Mucosa of rectum (tissue), 2 donors: ENCODE measurements around the gene CTSE.

Source experiments
- H3K27ac ChIP-seq, 2 donors: one replicate each; pipeline ENCODE4 v1.7.0; 2013; ENCODE audit warnings: inconsistent platforms in 2 of 2, low read depth in 2 of 2, low read length in 2 of 2
- H3K27me3 ChIP-seq, 2 donors: one replicate each; pipeline ENCODE4 v1.7.0; 2013; ENCODE audit warnings: low read length in 2 of 2; ENCODE audit not compliant: control insufficient read depth in 2 of 2, insufficient read depth in 2 of 2
- H3K36me3 ChIP-seq, 2 donors: one replicate each; pipeline ENCODE4 v1.7.0; 2013; ENCODE audit warnings: low read length in 2 of 2; ENCODE audit not compliant: control insufficient read depth in 2 of 2, insufficient read depth in 2 of 2
- H3K4me1 ChIP-seq, 2 donors: one replicate each; pipeline ENCODE4 v1.7.0; 2013; ENCODE audit warnings: low read length in 2 of 2, mild to moderate bottlenecking in 1 of 2; ENCODE audit not compliant: control insufficient read depth in 2 of 2, insufficient read depth in 2 of 2
- H3K4me3 ChIP-seq, 2 donors: one replicate each; pipeline ENCODE4 v1.7.0; 2013; ENCODE audit warnings: low read length in 2 of 2
- H3K9ac ChIP-seq, 2 donors: one replicate each; pipeline ENCODE4 v1.7.0; 2013; ENCODE audit warnings: low read length in 2 of 2, low read depth in 1 of 2, mild to moderate bottlenecking in 1 of 2
- H3K9me3 ChIP-seq, 2 donors: one replicate each; pipeline ENCODE4 v1.7.0; 2013; ENCODE audit warnings: low read length in 2 of 2; ENCODE audit not compliant: control insufficient read depth in 2 of 2
- donor health status: healthy.
- donor health status: Normal muscosa, but diverticular disease.

CTSE gene

DNA sequence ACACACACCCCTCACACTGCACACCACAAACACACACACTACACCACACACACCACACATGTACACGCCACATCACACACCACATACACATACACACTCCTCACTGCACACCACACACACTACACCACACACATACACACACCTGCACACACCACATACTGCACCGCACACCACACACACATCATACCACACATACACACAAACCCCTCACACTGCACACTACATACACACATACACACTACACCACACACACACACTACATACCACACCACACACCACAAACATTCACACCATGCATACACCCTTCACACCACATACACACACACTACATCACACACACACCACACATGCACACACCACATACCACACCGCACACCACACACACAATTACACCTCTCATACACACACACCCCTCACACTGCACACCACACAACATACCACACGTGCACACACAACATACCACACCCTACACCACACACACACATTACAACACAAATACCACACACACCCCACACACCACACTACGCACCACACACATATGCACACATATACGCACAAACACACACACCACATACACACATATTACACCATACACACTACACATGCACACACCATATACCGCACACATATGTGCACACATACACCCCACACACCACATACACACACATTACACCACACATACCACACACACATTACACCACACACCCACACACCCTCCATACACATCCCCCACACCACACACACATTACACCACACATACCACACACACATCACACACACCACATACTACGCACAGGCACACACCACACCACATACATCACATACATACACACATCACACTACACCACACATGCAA is 50.1 kb downstream of the CTSE start:
- H3K9me3 ChIP-seq = no peaks in the 10 kb centered on the region
- no peak overlapping the region for H3K27ac ChIP-seq
- H3K27me3 ChIP-seq = no peaks in the 10 kb centered on the region
- H3K4me1 ChIP-seq = no peaks in the 10 kb centered on the region
- no peak overlapping the region for H3K4me3 ChIP-seq
- no peak overlapping the region for H3K9ac ChIP-seq
- H3K36me3 ChIP-seq = no peaks in the 10 kb centered on the region

DNA sequence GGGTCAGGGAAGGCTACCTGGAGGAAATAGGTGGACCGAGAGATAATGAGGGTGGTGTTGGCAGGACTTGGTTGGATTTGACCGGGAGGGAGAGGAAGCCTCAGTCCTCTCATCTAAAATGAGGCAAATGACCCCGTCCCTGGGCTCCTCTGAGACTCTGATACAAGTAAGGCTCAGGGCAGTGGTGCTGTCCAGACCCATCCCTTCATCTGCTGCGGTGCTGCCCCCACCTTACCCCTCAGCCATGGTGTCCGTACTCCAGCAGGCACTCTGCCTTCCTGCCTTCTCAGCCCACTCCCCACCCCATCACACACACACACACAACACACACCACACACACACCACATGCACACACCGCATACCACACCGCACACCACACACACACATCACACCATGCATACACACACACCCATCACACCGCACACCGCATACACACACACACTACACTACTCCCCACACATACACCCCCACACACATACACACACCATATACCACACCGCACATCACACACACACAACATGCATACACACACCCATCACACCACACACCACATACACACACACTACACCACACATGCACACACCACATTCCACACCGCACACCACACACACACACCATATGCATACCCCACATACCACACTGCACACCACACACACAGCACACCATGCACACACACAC is 51.1 kb downstream of the CTSE start:
- H3K27ac ChIP-seq = no peak overlapping the region
- no peak overlapping the region for H3K9ac ChIP-seq
- H3K4me1 ChIP-seq = no peaks in the 10 kb centered on the region
- no peaks in the 10 kb centered on the region for H3K27me3 ChIP-seq
- H3K4me3 ChIP-seq = no peak overlapping the region
- no peaks in the 10 kb centered on the region for H3K36me3 ChIP-seq
- no peaks in the 10 kb centered on the region for H3K9me3 ChIP-seq

DNA sequence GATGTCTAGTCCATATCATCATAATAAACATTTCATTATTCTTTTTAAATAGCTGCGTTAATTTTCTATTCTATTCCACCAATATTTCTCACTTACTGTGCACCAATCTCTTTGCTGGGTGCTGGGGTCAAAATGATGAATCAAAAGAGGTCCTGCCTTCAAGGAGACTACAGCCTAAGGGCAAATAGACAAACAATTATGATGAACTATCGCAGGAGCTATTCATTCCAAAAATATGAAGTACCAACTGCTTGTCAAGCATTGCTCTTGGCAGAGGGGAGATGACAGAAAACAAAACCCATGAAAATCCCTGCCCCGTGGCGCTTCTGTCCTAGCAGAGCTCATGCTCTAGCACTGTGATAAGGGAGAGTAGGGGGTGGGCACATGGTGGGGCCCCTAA is 51.6 kb downstream of the CTSE start:
- H3K27ac ChIP-seq = no peak overlapping the region
- no peaks in the 10 kb centered on the region for H3K36me3 ChIP-seq
- H3K4me3 ChIP-seq = no peak overlapping the region
- H3K9ac ChIP-seq = no peak overlapping the region
- H3K9me3 ChIP-seq = no peaks in the 10 kb centered on the region
- H3K27me3 ChIP-seq = no peaks in the 10 kb centered on the region
- no peaks in the 10 kb centered on the region for H3K4me1 ChIP-seq

DNA sequence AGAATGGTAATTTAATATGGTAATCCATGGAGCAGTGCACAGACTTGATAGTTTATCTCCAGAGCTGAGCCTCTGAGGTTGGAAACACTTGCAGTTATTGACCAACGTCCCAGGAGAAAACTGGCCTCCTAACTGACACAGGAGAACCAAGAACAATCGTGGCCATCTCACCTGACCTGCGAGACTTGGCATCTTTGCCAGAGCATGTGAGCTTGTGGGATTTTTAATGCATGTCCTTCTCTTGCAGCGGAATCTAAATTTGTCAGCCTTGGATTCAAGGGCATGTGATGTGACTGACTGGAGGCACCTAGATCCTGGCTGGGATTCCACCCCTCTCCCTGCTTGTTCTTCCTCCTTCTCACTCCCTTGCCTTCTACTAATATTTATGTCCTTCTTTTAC is 52.6 kb downstream of the CTSE start:
- Histone ChIP-seq H3K4me1 (no peaks in the 10 kb centered on the region), H3K27ac (no peak overlapping the region), H3K27me3 (no peaks in the 10 kb centered on the region), H3K36me3 (no peaks in the 10 kb centered on the region), H3K4me3 (no peak overlapping the region), H3K9me3 (no peaks in the 10 kb centered on the region), H3K9ac (no peak overlapping the region)

DNA sequence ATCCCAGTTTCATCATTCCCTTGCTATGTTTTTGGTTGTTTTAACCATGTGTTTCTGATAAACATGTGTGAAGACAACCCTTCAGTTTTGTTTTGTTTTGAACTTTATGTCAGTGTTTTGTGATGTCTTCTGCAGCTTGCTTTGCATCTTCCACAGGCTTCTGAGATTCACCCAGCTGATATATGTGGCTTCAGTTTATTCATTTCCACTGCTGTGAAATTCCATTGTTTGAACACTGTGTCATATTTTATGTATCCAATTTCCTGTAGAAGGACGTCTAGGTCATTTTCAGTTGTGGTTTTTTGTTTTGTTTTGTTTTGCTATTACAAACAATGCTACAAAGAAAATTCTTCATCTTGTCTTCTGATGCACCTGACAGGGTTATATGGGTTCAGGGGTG is 53.2 kb downstream of the CTSE start:
- Histone ChIP-seq H3K27me3 (no peaks in the 10 kb centered on the region), H3K27ac (no peak overlapping the region), H3K9ac (no peak overlapping the region), H3K9me3 (no peaks in the 10 kb centered on the region), H3K4me1 (no peaks in the 10 kb centered on the region), H3K36me3 (no peaks in the 10 kb centered on the region), H3K4me3 (no peak overlapping the region)

DNA sequence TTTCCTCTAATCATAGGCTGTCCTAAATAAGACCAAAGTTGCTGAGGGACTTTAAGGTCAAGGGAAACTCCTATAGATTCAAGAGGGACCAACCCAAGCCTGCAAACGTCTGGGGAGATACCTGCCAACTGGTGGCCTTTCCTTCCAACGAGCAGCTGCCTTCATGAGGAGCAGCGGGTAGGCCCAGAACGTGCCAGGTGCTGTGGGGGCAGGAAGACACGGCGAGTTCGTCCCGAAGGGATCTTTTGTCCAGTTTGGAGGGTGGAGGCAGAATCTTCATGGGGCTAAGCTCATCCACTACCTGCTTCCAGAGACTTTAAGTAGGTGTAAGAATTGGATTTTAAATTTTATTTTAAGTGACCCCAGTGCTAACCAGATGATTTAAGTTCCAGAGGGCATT is 54.5 kb downstream of the CTSE start:
- H3K27me3 ChIP-seq = no peaks in the 10 kb centered on the region
- no peak overlapping the region for H3K4me3 ChIP-seq
- H3K27ac ChIP-seq = no peak overlapping the region
- H3K9me3 ChIP-seq = no peaks in the 10 kb centered on the region
- no peak overlapping the region for H3K9ac ChIP-seq
- H3K4me1 ChIP-seq = no peaks in the 10 kb centered on the region
- no peaks in the 10 kb centered on the region for H3K36me3 ChIP-seq

DNA sequence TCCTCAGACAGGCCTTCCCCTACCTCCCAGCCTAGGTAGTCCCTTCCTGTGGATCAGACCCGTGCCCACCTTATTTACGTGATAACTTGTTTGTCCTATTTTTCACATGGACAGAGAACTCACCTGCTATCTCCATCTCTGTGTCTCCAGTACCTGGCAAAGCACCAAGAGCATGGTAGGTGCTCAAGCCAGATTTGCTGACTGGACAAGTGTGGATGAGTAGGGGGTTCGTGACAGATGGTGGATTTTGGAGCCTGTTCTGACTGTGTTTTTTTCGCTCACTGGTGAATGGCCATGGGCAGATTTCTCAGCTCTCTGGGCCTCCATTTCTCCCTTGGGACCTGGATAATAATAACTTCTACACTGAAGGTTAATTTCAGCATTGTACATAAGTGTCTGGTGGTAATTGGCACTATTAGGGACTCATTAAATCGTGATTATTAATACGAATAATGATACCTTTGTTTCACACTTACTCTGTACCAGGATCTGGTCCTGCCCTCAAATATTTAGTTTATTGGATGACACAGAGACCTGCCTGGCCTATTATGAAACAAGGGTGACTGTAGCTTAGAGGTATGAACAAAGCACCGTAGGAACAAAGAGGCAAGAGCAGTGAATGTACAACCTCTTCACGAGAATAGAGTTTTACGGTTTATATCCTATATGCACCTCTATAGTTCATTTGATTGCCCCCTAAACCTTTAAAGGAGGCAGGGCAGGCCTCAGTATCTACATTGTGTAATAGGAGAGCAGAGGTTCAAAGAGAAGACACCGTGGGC is 56.0 kb downstream of the CTSE start:
- H3K27me3 ChIP-seq = no peaks in the 10 kb centered on the region

DNA sequence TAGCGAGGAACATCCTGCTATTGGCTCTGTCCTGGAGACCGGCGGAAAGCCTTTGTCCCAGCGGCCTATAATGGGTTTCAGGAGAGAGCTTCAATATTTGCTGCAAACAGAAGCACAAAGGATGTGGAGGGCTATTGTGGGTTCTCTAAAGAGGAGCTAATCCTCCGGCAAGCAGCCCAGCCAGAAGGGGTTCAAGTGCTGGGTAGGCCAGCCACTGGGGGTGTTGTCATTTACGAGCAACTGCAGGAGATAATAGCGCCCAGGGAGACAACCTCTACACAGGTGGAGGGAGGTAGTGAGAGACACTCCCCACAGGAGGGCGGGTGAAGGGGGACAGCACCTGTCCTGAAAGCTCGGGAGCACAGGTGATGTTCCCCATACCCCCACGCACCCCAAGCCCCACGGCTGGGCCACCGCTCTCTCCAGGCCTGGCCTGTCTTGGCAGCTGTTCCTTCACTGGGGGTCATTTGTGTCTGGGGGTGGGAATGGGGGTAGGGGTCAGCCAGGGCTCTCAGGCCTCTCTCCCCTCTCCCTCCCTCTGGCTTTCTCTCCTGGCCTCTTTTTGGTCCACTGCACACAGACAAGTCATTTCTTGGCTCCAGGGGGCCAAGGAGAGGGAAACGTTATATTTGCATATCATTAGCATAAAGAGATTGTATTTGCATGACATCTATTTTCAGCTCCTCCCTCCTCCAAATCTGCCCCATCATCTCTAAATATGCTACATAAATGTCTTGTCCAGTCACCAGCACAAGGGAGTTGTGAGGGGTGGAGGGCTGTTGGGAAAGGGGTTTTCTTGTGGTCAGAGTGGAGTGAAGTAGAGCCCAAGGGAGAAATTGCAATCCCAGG is 58.4 kb downstream of the CTSE start:
- no peaks in the 10 kb centered on the region for H3K9me3 ChIP-seq
- no peaks in the 10 kb centered on the region for H3K36me3 ChIP-seq
- H3K27me3 ChIP-seq = no peaks in the 10 kb centered on the region
- H3K4me3 ChIP-seq = no peak overlapping the region
- H3K4me1 ChIP-seq = no peaks in the 10 kb centered on the region
- H3K9ac ChIP-seq = no peak overlapping the region
- H3K27ac ChIP-seq = no peak overlapping the region

More for the DNA sequence above, 56.0 kb downstream of the CTSE start:
- Histone ChIP-seq H3K9ac (no peak overlapping the region), H3K27ac (no peak overlapping the region), H3K9me3 (no peaks in the 10 kb centered on the region), H3K36me3 (no peaks in the 10 kb centered on the region), H3K4me3 (no peak overlapping the region), H3K4me1 (no peaks in the 10 kb centered on the region)

DNA sequence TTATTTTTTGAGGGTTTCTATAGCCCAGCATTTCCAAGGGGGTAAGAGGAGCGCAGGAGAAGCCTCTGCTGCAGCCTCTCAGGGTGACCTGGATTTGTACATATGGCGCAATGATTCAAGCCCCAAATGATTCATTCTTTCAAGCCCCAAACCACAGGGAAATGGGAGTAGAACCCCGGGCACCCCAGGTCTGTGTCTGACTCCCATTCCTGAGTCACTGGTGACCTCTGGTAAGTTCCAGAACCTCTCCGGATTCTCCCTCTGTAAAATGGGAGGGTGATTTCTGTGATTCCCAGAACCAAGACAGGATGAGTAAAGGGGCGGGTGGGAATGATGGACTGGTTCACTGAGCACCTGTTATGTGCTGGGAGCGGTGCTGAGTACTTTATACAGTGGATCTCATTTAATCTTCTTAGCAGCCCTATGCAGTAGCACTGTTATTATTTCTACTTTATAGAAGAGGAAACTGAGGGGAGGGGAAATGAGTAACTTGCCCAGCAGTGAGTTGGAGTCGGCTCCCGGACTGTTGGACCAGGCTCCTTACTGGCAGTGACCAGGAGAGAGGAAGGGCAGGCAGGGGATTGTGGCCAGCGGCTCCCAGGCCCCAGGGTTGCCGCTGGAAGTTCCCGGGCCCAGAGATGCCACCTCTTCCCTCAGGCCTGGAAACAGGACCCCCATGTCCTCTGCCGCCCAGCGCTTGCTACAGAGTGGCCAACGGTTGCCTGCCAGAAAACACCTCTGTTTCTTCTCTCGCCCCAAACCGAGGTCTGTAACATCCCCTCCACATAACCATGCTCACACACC is 60.1 kb downstream of the CTSE start:
- Histone ChIP-seq H3K9ac (no peak overlapping the region), H3K36me3 (no peaks in the 10 kb centered on the region), H3K27ac (no peak overlapping the region), H3K4me1 (no peaks in the 10 kb centered on the region), H3K27me3 (no peaks in the 10 kb centered on the region), H3K9me3 (no peaks in the 10 kb centered on the region), H3K4me3 (no peak overlapping the region)
